ENCODE measurements around the gene SCLY.

SCLY gene

GRCh38 chr2:238128534-238129001, 67.8 kb downstream of the SCLY start:
- no peak for FAIRE-seq

- FAIRE-seq = no peak
Observed at GRCh38 chr2:238129166-238130010, 68.6 kb downstream of the SCLY start.

GRCh38 chr2:238130111-238130695, 69.4 kb downstream of the SCLY start:
- no peak for FAIRE-seq

- no peak for FAIRE-seq
Observed at GRCh38 chr2:238130696-238131628, 70.2 kb downstream of the SCLY start.

GRCh38 chr2:238131761-238132462, 71.1 kb downstream of the SCLY start:
- FAIRE-seq = no peak

- FAIRE-seq = no peak
Observed at GRCh38 chr2:238132463-238133450, 72.0 kb downstream of the SCLY start.

- no peak for FAIRE-seq
Observed at GRCh38 chr2:238133499-238134392, 72.9 kb downstream of the SCLY start.

- no peak for FAIRE-seq
Observed at GRCh38 chr2:238134393-238134785, 73.6 kb downstream of the SCLY start.

GRCh38 chr2:238135601-238136150, 74.9 kb downstream of the SCLY start:
- no peak for FAIRE-seq

- no peak for FAIRE-seq
Observed at GRCh38 chr2:238136820-238137537, 76.2 kb downstream of the SCLY start.

GRCh38 chr2:238137885-238138284, 77.1 kb downstream of the SCLY start:
- FAIRE-seq = no peak

GRCh38 chr2:238138331-238139195, 77.8 kb downstream of the SCLY start, which contains the start of gene KLHL30:
Gene KLHL30, plus strand, starts transcription at chr2:238138668. Its CDS starts 2,087 bp downstream, at chr2:238140755.
- FAIRE-seq = no peak

GRCh38 chr2:238139196-238140039, 78.6 kb downstream of the SCLY start:
- FAIRE-seq = no peak

GRCh38 chr2:238140040-238140439, 79.2 kb downstream of the SCLY start:
- FAIRE-seq = no peak

- FAIRE-seq = no peak
Observed at GRCh38 chr2:238140721-238141540, 80.1 kb downstream of the SCLY start.
